Testis (tissue), 3 donors: ENCODE results near the gene BCOR. TPM values are rescaled to one million over a fixed set of nuclear protein-coding genes. Genes with fewer than 3 reads are reported as not detected.

ENCODE experiments used
- DNase-seq: peaks from one replicate; pipeline ENCODE4 v3.0.0-alpha.2; 2019
- H3K27ac ChIP-seq, 2 donors: fragments of 200-600 bp; sonication (generic); one replicate each; pipeline ENCODE4 v1.5.1; 2019
- H3K27me3 ChIP-seq: fragments of 200-600 bp; sonication (generic); one replicate; pipeline ENCODE4 v1.5.1; 2019
- H3K36me3 ChIP-seq: fragments of 200-600 bp; sonication (generic); one replicate; pipeline ENCODE4 v1.5.1; 2017; ENCODE audit warnings: low read depth; ENCODE audit errors: missing control alignments
- H3K4me1 ChIP-seq: fragments of 200-600 bp; sonication (generic); one replicate; pipeline ENCODE4 v1.5.1; 2019
- H3K4me3 ChIP-seq, 2 donors: fragments of 200-600 bp; sonication (generic); one replicate each; pipeline ENCODE4 v1.5.1; 2017 to 2019
- H3K9me3 ChIP-seq: fragments of 200-600 bp; sonication (generic); one replicate; pipeline ENCODE4 v1.5.1; 2017
- POLR2A ChIP-seq: fragments of 450-650 bp; IDR thresholded peaks from one replicate; pipeline ENCODE4 v1.6.1; 2017; ENCODE audit warnings: antibody characterized with exemption, mild to moderate bottlenecking, moderate library complexity
- WGBS, 2 donors: methylation state at CpG; one replicate each; pipeline ENCODE4 v1.1.5; 2018; 5-methylcytosine and 5-hydroxymethylcytosine counted together
- intact Hi-C: fragments of 100-400 bp; cut with DNase I; formaldehyde crosslinking; loops from one replicate; pipeline ENCODE4 v1.15.1; 2023; ENCODE audit warnings: low total_unique reads
- polyA plus RNA-seq: library from polyadenylated mRNA; stranded (reverse); fragments of 350-450 nt; fragmentation: Illumina TruSeq; extraction: RNeasy Lipid Tissue Mini Kit (QIAGEN cat#74804); gene quantifications from one replicate; pipeline ENCODE4 v1.2.3, GENCODE V29; 2014; ENCODE audit warnings: low read depth, low replicate concordance; ENCODE audit not compliant: insufficient read depth
- total RNA-seq, 2 donors: library from RNA; depleted of rRNA; stranded (reverse); fragments of >200 nt; gene quantifications; one replicate each; pipeline ENCODE4 v1.2.3, GENCODE V29; 2016
- TF ChIP-seq, protein P1 (sequence below), 3 experiments: fragments of 450-650 bp in 2 of 3; fragments of 200-600 bp in 1 of 3; sonication (generic) in 1 of 3; IDR thresholded peaks; one replicate each; pipeline ENCODE4 v1.5.1; 2016 to 2019; ENCODE audit warnings: antibody characterized with exemption in 3 of 3, mild to moderate bottlenecking in 2 of 3, moderate library complexity in 1 of 3

Gene BCOR
- total and polyA plus RNA-seq, 3 donors from 2014 or later: 26.4 to 69.6 (median 46.8) TPM

DNA sequence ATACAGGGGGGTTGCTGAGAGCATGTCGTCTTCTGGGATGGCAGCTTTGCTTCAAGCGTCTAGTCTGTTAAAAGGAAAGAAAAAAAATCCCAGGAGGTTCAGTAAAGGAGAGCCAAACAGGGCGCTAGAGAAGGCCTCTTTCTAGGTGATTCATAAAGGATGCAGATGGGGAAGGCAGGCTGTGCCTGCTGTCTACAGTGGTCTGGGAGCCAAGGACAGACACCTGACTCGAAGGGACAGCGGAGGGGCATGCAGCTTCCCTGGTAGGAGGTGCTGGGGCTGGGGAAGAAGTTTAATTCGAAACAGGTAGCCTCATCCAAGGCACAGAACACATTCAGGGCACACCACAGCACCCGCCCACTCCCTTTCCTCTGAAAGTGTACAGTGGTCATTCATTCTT lies 19.9 kb downstream of the BCOR start:
- TF ChIP-seq, protein P1, sequence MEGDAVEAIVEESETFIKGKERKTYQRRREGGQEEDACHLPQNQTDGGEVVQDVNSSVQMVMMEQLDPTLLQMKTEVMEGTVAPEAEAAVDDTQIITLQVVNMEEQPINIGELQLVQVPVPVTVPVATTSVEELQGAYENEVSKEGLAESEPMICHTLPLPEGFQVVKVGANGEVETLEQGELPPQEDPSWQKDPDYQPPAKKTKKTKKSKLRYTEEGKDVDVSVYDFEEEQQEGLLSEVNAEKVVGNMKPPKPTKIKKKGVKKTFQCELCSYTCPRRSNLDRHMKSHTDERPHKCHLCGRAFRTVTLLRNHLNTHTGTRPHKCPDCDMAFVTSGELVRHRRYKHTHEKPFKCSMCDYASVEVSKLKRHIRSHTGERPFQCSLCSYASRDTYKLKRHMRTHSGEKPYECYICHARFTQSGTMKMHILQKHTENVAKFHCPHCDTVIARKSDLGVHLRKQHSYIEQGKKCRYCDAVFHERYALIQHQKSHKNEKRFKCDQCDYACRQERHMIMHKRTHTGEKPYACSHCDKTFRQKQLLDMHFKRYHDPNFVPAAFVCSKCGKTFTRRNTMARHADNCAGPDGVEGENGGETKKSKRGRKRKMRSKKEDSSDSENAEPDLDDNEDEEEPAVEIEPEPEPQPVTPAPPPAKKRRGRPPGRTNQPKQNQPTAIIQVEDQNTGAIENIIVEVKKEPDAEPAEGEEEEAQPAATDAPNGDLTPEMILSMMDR (IDR thresholded peaks at IDR 0.05): no peak
- TF ChIP-seq POLR2A: no peak
- Histone ChIP-seq H3K9me3 (no peaks in the 10 kb centered on the region), H3K4me1 (peaks cover 6% of the 10 kb centered on the region), H3K27me3 (no peaks in the 10 kb centered on the region), H3K36me3 (no peaks in the 10 kb centered on the region), H3K27ac (no peak overlapping the region), H3K4me3 (no peak overlapping the region)
- WGBS, 2 donors: 75 to 77% methylated on average over 4 to 7 of the region's 7 CpGs
- intact Hi-C loops: no loop called here
- DNase-seq: no peak

DNA sequence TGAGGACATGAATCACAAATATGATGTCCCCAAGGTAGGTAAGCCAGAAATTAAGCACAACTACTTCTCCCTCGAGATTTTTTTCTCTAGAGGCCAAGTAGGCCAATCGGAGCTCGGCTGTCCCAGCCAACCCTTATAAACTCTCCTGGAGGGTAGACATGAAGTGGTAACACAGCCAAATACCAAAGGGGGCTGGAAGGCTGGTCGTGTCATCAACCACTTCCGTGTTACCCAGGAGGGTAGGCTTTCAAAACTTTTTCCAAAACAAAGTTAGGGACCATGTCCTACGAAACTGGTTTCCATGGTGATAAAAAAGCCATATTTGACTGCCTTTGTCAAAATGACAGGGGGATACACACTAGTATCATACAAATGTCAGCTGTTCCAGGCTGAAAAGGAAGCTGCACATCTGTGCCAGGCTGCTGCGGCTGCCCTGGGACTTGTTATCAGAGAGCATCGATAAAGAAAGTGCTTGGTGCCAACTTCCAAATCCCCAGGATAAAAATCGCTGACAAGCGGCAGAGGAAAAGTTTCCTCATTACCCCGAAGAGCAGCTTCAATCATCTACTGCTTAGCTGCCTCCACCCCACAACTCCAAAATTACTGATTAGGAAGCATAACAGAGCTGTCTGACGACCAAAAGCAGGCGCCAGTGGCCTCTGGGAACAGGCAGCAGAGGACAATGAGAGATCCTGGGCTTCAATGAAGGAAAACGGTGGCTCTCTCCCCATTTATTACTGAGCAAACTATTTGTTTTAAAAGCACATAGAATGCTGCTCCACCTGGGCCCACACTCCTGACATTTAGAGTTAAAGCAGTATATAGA lies 20.8 kb downstream of the BCOR start:
- DNase-seq: no peak
- TF ChIP-seq, protein P1 (IDR thresholded peaks at IDR 0.05): no peak
- no peak for TF ChIP-seq POLR2A
- intact Hi-C loops: no loop called here
- Histone ChIP-seq H3K4me1 (peaks cover 5% of the 10 kb centered on the region), H3K4me3 (no peak overlapping the region), H3K27ac (no peak overlapping the region), H3K27me3 (no peaks in the 10 kb centered on the region), H3K9me3 (no peaks in the 10 kb centered on the region), H3K36me3 (no peaks in the 10 kb centered on the region)
- 73 to 74% methylated on average over 13 to 14 of the region's 14 CpGs for WGBS, 2 donors

DNA sequence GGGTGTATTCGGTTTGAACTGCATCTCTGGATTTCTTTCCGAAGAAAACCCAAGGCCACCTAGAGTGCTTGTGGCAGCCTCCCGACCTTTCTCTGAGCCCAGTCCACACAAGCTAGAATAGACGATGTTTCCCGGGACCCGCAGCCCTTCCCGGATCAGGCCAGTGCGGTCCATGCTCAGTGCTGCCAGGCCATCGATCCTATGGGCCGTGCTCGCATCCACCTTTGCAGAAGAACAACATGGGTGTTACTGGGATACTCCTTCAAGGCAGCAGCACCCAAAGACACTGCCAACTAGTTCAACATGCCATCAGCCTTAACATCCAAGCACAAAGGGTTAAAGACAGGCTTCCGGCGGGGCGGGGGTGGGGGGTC lies 22.8 kb downstream of the BCOR start:
- H3K4me3 ChIP-seq: no peak overlapping the region
- peaks cover 5% of the 10 kb centered on the region for H3K4me1 ChIP-seq
- no peak overlapping the region for H3K27ac ChIP-seq
- TF ChIP-seq POLR2A: no peak
- TF ChIP-seq, protein P1 (IDR thresholded peaks at IDR 0.05): no peak
- no peak for DNase-seq
- no peaks in the 10 kb centered on the region for H3K36me3 ChIP-seq
- intact Hi-C loops: no loop called here
- 73 to 76% methylated on average over 9 to 14 of the region's 14 CpGs for WGBS, 2 donors
- no peaks in the 10 kb centered on the region for H3K27me3 ChIP-seq
- H3K9me3 ChIP-seq: no peaks in the 10 kb centered on the region

DNA sequence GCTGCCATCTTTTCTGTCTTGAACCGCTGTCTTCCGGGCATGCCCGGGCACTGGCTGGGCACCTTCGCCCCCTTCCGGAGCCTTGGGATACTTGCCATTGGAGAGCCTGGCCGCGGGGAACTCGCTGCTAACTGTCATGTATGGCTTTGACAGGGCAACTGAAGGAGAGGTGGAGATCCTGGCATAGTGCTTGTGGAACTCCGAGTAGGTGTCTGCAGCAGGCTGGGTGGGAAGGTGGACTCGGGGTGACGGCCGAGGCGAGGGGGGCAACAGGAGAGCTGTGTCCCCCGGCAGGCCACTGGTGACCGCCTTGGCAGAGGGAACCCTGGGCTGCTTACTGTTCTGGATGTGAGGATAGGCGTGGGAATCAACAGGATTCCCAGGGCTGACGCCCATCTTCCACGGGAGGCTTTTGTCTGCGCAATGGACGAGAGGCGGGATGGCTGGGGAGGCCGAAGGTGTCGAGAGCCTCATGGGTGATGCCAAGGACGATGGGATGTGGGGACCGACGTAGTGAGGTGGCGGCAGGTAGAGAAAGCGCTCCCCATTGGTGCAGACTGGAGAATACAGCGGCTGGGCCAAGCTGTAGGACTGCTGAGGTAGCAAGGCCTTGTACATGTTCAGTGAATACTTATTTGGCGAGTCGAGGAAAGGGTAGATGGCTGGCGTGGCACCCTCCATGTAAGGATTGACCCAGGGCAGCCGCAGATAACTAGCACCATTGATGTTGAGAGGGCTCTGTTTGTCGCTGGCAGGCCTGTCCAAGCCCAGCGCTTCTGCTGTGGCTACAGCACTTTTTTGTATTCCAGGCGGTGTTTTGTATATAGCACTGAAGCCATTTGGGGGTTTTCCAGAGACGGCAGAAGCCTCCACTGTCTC lies 23.4 kb downstream of the BCOR start:
- 96 to 97% methylated on average over 4 to 35 of the region's 37 CpGs for WGBS, 2 donors

More for the DNA sequence above, 23.4 kb downstream of the BCOR start:
- Histone ChIP-seq H3K4me1 (peaks cover 5% of the 10 kb centered on the region), H3K4me3 (no peak overlapping the region), H3K36me3 (no peaks in the 10 kb centered on the region), H3K9me3 (no peaks in the 10 kb centered on the region), H3K27me3 (no peaks in the 10 kb centered on the region), H3K27ac (no peak overlapping the region)
- intact Hi-C loops: no loop called here
- TF ChIP-seq, protein P1 (IDR thresholded peaks at IDR 0.05): no peak
- no peak for TF ChIP-seq POLR2A
- no peak for DNase-seq
